GM06990 (cell line): ENCODE results near the gene USHBP1.

ENCODE experiments used
- DNase-seq: peaks from one replicate; pipeline ENCODE4 v3.0.0-alpha.2; 2011; ENCODE audit not compliant: insufficient read length; ENCODE audit errors: extremely low read depth
- H3K27me3 ChIP-seq: replicated peaks from 2 replicates; pipeline ENCODE4 v1.6.0; 2011; ENCODE audit warnings: low read length; ENCODE audit not compliant: control insufficient read depth, insufficient read depth
- H3K36me3 ChIP-seq: 2 replicates; pipeline ENCODE4 v1.5.1; 2011; ENCODE audit warnings: low read length; ENCODE audit not compliant: control insufficient read depth, insufficient read depth
- H3K4me3 ChIP-seq: replicated peaks from 2 replicates; pipeline ENCODE4 v1.5.1; 2011; ENCODE audit warnings: low read depth, mild to moderate bottlenecking, control low read depth, low read length
- TF ChIP-seq, protein P1 (sequence below): IDR thresholded peaks from 2 replicates; pipeline ENCODE4 v1.5.1; 2011; ENCODE audit warnings: low read length, control low read depth, mild to moderate bottlenecking, inconsistent platforms; ENCODE audit not compliant: insufficient read depth, poor library complexity, severe bottlenecking

Gene USHBP1

DNA sequence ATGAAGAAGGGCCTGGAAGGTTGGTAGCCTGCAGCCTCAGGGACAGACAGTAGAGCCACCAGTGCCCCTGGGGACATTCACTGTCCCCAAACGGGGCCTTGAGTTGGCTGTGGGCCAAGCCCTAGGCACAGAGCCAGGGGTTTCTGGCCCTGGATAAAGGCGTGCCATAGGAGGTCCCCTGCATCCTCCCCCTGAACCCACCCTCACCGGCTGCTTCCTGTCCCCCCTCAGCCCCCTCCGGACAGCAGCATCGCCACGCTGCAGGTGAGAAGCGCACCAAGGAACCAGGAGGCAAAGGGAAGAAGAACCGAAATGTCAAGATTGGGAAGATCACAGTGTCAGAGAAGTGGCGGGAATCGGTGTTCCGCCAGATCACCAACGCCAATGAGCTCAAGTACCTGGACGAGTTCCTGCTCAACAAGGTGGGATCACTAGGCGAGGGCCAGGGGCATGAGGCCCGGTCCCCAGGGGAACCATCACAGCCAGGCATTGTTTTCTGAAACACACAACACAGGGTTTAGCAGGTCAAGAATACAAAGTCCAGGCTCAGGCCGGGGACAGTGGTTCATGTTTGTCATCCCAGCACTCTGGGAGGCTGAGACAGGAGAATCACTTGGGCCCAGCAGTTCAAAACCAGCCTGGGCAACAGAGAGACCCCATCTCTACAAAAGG is 64.0 kb downstream of the USHBP1 start:
- Histone ChIP-seq H3K36me3 (peaks cover 64% of the 10 kb centered on the region), H3K27me3 (no peaks in the 10 kb centered on the region), H3K4me3 (no peak overlapping the region)
- TF ChIP-seq, protein P1, sequence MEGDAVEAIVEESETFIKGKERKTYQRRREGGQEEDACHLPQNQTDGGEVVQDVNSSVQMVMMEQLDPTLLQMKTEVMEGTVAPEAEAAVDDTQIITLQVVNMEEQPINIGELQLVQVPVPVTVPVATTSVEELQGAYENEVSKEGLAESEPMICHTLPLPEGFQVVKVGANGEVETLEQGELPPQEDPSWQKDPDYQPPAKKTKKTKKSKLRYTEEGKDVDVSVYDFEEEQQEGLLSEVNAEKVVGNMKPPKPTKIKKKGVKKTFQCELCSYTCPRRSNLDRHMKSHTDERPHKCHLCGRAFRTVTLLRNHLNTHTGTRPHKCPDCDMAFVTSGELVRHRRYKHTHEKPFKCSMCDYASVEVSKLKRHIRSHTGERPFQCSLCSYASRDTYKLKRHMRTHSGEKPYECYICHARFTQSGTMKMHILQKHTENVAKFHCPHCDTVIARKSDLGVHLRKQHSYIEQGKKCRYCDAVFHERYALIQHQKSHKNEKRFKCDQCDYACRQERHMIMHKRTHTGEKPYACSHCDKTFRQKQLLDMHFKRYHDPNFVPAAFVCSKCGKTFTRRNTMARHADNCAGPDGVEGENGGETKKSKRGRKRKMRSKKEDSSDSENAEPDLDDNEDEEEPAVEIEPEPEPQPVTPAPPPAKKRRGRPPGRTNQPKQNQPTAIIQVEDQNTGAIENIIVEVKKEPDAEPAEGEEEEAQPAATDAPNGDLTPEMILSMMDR = no peak
- DNase-seq = no peak
